ENCODE results near the gene AP5B1. TPM values are rescaled to one million over a fixed set of nuclear protein-coding genes. Genes with fewer than 3 reads are reported as not detected.

The AP5B1 gene
- total RNA-seq, 6 donors from 2014 or later = 24.8 to 66.0 (median 46.8) TPM

GRCh38 chr11:65786008-65786785, 5.4 kb upstream of the AP5B1 start:
- H3K27ac ChIP-seq = peak overlapping the region in 1 of 4 donors; percentile 30
- H3K4me3 ChIP-seq = peak overlapping the region in 3 of 4 donors; percentile 39 to 46 (median 40)
- peaks cover 2 to 28% (median 17%) of the 10 kb centered on the region in 4 donors for H3K27me3 ChIP-seq
- DNase-seq (no peak), ATAC-seq (ENCODE audit: low FRiP score in 2 of 2) (peak in 1 of 2 donors; percentile 48)
- TF ChIP-seq POLR2AphosphoS5 (IDR thresholded peaks at IDR 0.05) (no peak), EP300 (IDR thresholded peaks at IDR 0.05) (no peak), CTCF (IDR thresholded peaks at IDR 0.05) (no peak), POLR2A (IDR thresholded peaks at IDR 0.05) (no peak)
- no peaks in the 10 kb centered on the region for H3K36me3 ChIP-seq
- no peaks in the 10 kb centered on the region for H3K9me3 ChIP-seq
- peaks cover 28 to 39% (median 31%) of the 10 kb centered on the region in 4 donors for H3K4me1 ChIP-seq
- 29% methylated on average over 18 to 36 of the region's 74 CpGs for WGBS, 2 donors

- DNase-seq (no peak), ATAC-seq (ENCODE audit: low FRiP score in 2 of 2) (no peak)
- no peak for TF ChIP-seq POLR2AphosphoS5 (IDR thresholded peaks at IDR 0.05)
- no peak for TF ChIP-seq CTCF (IDR thresholded peaks at IDR 0.05)
- no peak for TF ChIP-seq EP300 (IDR thresholded peaks at IDR 0.05)
- TF ChIP-seq POLR2A (IDR thresholded peaks at IDR 0.05) = no peak
- WGBS, 2 donors = 73 to 75% methylated on average over 7 to 8 of the region's 8 CpGs
- H3K27ac ChIP-seq = no peak overlapping the region
- no peaks in the 10 kb centered on the region for H3K36me3 ChIP-seq
- H3K4me1 ChIP-seq = peaks cover 28 to 42% (median 31%) of the 10 kb centered on the region in 4 donors
- H3K9me3 ChIP-seq = no peaks in the 10 kb centered on the region
- no peak overlapping the region for H3K4me3 ChIP-seq
- H3K27me3 ChIP-seq = peaks cover 2 to 28% (median 17%) of the 10 kb centered on the region in 4 donors
Measured at GRCh38 chr11:65785319-65786007, 4.7 kb upstream of the AP5B1 start.

- H3K27me3 ChIP-seq = peaks cover 0 to 21% (median 12%) of the 10 kb centered on the region in 4 donors
- ATAC-seq (ENCODE audit: low FRiP score in 2 of 2) = no peak
- H3K27ac ChIP-seq = no peak overlapping the region
- peaks cover 0 to 17% (median 16%) of the 10 kb centered on the region in 4 donors for H3K36me3 ChIP-seq
- no peak for TF ChIP-seq EP300 (IDR thresholded peaks at IDR 0.05)
- no peak for TF ChIP-seq POLR2A (IDR thresholded peaks at IDR 0.05)
- peaks cover 35 to 56% (median 45%) of the 10 kb centered on the region in 4 donors for H3K4me1 ChIP-seq
- WGBS, 2 donors = 83 to 86% methylated on average over 5 to 9 of the region's 9 CpGs
- H3K9me3 ChIP-seq = no peaks in the 10 kb centered on the region
- H3K4me3 ChIP-seq = no peak overlapping the region
- DNase-seq = peak in 1 of 2 donors; percentile 46
Measured at GRCh38 chr11:65782816-65783228, 2.0 kb upstream of the AP5B1 start.

GRCh38 chr11:65781962-65782815, 1.4 kb upstream of the AP5B1 start:
- Histone ChIP-seq H3K4me1 (peaks cover 34 to 54% (median 43%) of the 10 kb centered on the region in 4 donors), H3K36me3 (peaks cover 0 to 23% (median 21%) of the 10 kb centered on the region in 4 donors), H3K27ac (peak overlapping the region in 2 of 4 donors; percentile 93 to 99), H3K27me3 (peaks cover 0 to 14% (median 8%) of the 10 kb centered on the region in 4 donors), H3K9me3 (no peaks in the 10 kb centered on the region), H3K4me3 (peak overlapping the region in 2 of 4 donors; percentile 91 to 94)
- ATAC-seq (ENCODE audit: low FRiP score in 2 of 2) = no peak
- DNase-seq = no peak
- 60 to 95% methylated on average over 1 to 13 of the region's 13 CpGs for WGBS, 2 donors
- no peak for TF ChIP-seq CTCF (IDR thresholded peaks at IDR 0.05)
- TF ChIP-seq POLR2A (IDR thresholded peaks at IDR 0.05) = no peak
